Measurements from ENCODE around the gene ZBTB4. TPM values are rescaled to one million over a fixed set of nuclear protein-coding genes. Genes with fewer than 3 reads are reported as not detected.

ZBTB4 gene
- polyA plus RNA-seq, 1 donor from 2014 or later, result 8.0 TPM

GRCh38 chr17:7499161-7499560 is 19.7 kb upstream of the ZBTB4 start:
- Histone ChIP-seq H3K9ac (ENCODE audit: low read length) (no peak overlapping the region), H4K20me1 (ENCODE audit: insufficient read depth) (peaks cover 4% of the 10 kb centered on the region), H3K4me2 (ENCODE audit: low read length) (no peak overlapping the region), H2AFZ (ENCODE audit: low read depth, low read length) (no peak overlapping the region), H3K4me3 (ENCODE audit: low read length) (no peak overlapping the region), H3K27me3 (ENCODE audit: insufficient read depth, low read depth, low read length) (no peaks in the 10 kb centered on the region), H3K79me2 (replicated peaks; ENCODE audit: insufficient read depth, low read length) (peaks cover 18% of the 10 kb centered on the region), H3K9me2 (ENCODE audit: insufficient read depth, low read length) (no peaks in the 10 kb centered on the region), H3K36me3 (ENCODE audit: insufficient read depth, low read length) (no peaks in the 10 kb centered on the region), H3K9me3 (ENCODE audit: low read length) (no peaks in the 10 kb centered on the region), H3F3A (ENCODE audit: insufficient read depth, low read length, poor library complexity, severe bottlenecking) (no peaks in the 10 kb centered on the region), H3K27ac (ENCODE audit: low read length) (no peak overlapping the region)
- TF ChIP-seq RAD21 (conservative IDR thresholded peaks at IDR 0.05), result no peak
- TF ChIP-seq POLR2AphosphoS5 (IDR thresholded peaks at IDR 0.05), result no peak
- TF ChIP-seq SMC3 (conservative IDR thresholded peaks at IDR 0.05; ENCODE audit: poor library complexity), result no peak

- Histone ChIP-seq H3K36me3 (ENCODE audit: insufficient read depth, low read length) (no peaks in the 10 kb centered on the region), H3K79me2 (replicated peaks; ENCODE audit: insufficient read depth, low read length) (peaks cover 33% of the 10 kb centered on the region), H2AFZ (ENCODE audit: low read depth, low read length) (no peak overlapping the region), H3F3A (ENCODE audit: insufficient read depth, low read length, poor library complexity, severe bottlenecking) (no peaks in the 10 kb centered on the region), H3K9me2 (ENCODE audit: insufficient read depth, low read length) (no peaks in the 10 kb centered on the region), H4K20me1 (ENCODE audit: insufficient read depth) (peaks cover 4% of the 10 kb centered on the region), H3K9ac (ENCODE audit: low read length) (no peak overlapping the region), H3K4me2 (ENCODE audit: low read length) (no peak overlapping the region), H3K9me3 (ENCODE audit: low read length) (no peaks in the 10 kb centered on the region), H3K27ac (ENCODE audit: low read length) (no peak overlapping the region), H3K27me3 (ENCODE audit: insufficient read depth, low read depth, low read length) (no peaks in the 10 kb centered on the region), H3K4me3 (ENCODE audit: low read length) (no peak overlapping the region)
- TF ChIP-seq TAF1 (IDR thresholded peaks at IDR 0.05; ENCODE audit: low read depth), result no peak
- TF ChIP-seq CTCF (IDR thresholded peaks at IDR 0.05; ENCODE audit: poor library complexity, severe bottlenecking), result no peak
- TF ChIP-seq EP300 (conservative IDR thresholded peaks at IDR 0.05; ENCODE audit: poor library complexity, severe bottlenecking), result no peak
- no peak for TF ChIP-seq SMC3 (conservative IDR thresholded peaks at IDR 0.05; ENCODE audit: poor library complexity)
- no peak for TF ChIP-seq POLR2AphosphoS5 (IDR thresholded peaks at IDR 0.05)
- TF ChIP-seq EZH2 (IDR thresholded peaks at IDR 0.05; ENCODE audit: borderline replicate concordance, insufficient read depth, low read length, poor library complexity, severe bottlenecking), result no peak
Measured at GRCh38 chr17:7497636-7498035, 18.2 kb upstream of the ZBTB4 start.

GRCh38 chr17:7497228-7497627 is 17.8 kb upstream of the ZBTB4 start:
- peaks cover 37% of the 10 kb centered on the region for H3K79me2 ChIP-seq (replicated peaks; ENCODE audit: insufficient read depth, low read length)
- no peaks in the 10 kb centered on the region for H3K36me3 ChIP-seq (ENCODE audit: insufficient read depth, low read length)

More at GRCh38 chr17:7497228-7497627, 17.8 kb upstream of the ZBTB4 start:
- Histone ChIP-seq H3K27ac (ENCODE audit: low read length) (no peak overlapping the region), H2AFZ (ENCODE audit: low read depth, low read length) (no peak overlapping the region), H3K27me3 (ENCODE audit: insufficient read depth, low read depth, low read length) (no peaks in the 10 kb centered on the region), H3K9ac (ENCODE audit: low read length) (no peak overlapping the region), H3K9me3 (ENCODE audit: low read length) (no peaks in the 10 kb centered on the region), H3K4me2 (ENCODE audit: low read length) (no peak overlapping the region), H3K4me3 (ENCODE audit: low read length) (no peak overlapping the region), H4K20me1 (ENCODE audit: insufficient read depth) (peaks cover 4% of the 10 kb centered on the region), H3K9me2 (ENCODE audit: insufficient read depth, low read length) (no peaks in the 10 kb centered on the region), H3F3A (ENCODE audit: insufficient read depth, low read length, poor library complexity, severe bottlenecking) (no peaks in the 10 kb centered on the region)
- TF ChIP-seq TAF1 (IDR thresholded peaks at IDR 0.05; ENCODE audit: low read depth) (no peak), EP300 (conservative IDR thresholded peaks at IDR 0.05; ENCODE audit: poor library complexity, severe bottlenecking) (no peak), POLR2AphosphoS5 (IDR thresholded peaks at IDR 0.05) (no peak), EZH2 (IDR thresholded peaks at IDR 0.05; ENCODE audit: borderline replicate concordance, insufficient read depth, low read length, poor library complexity, severe bottlenecking) (no peak)

Measured in neural cell (in vitro differentiated cells).